Measurements from ENCODE around the gene SMIM22.

Gene SMIM22

DNA sequence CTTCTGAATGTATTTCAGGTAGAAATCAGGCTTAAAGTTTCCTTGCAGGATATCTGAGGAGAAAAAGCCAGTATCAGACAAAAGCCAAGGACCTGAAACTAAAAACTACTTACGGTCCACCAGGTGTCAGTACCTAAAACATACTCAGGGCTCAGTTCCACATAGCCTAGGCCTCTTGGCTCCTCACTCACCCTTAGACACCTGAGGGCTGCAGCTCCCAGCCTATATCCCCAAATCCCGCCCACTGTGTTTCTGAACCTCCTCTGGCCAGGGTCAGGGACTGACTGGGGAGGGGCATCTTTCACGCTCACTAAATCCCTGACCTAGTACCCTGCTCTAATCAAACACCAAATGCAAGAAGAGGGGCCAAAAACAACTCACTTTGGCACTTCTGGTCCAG is 16.1 kb downstream of the SMIM22 start:
- Histone ChIP-seq H3K4me3 (no peak overlapping the region), H3K27ac (no peak overlapping the region), H3K36me3 (peaks cover 99% of the 10 kb centered on the region), H3K9ac (no peak overlapping the region), H3K9me3 (no peaks in the 10 kb centered on the region), H3K27me3 (no peaks in the 10 kb centered on the region), H4K20me1 (peaks cover 25% of the 10 kb centered on the region), H3K4me1 (no peaks in the 10 kb centered on the region), H3K4me2 (no peak overlapping the region)
- TF ChIP-seq Cebpa-rat (IDR thresholded peaks at IDR 0.05) = no peak

GRCh38 chr16:4811773-4812172 is 16.6 kb downstream of the SMIM22 start:
- no peaks in the 10 kb centered on the region for H3K27me3 ChIP-seq
- no peak overlapping the region for H3K9ac ChIP-seq
- no peaks in the 10 kb centered on the region for H3K4me1 ChIP-seq
- TF ChIP-seq Cebpa-rat (IDR thresholded peaks at IDR 0.05) = no peak
- H3K4me2 ChIP-seq = no peak overlapping the region
- H3K4me3 ChIP-seq = no peak overlapping the region
- no peaks in the 10 kb centered on the region for H3K9me3 ChIP-seq
- no peak overlapping the region for H3K27ac ChIP-seq
- H3K36me3 ChIP-seq = peaks cover 99% of the 10 kb centered on the region
- H4K20me1 ChIP-seq = peaks cover 22% of the 10 kb centered on the region

- Histone ChIP-seq H3K4me1 (no peaks in the 10 kb centered on the region), H3K4me3 (no peak overlapping the region), H3K9ac (no peak overlapping the region), H3K4me2 (no peak overlapping the region), H3K9me3 (no peaks in the 10 kb centered on the region), H3K36me3 (peaks cover 99% of the 10 kb centered on the region), H4K20me1 (peaks cover 22% of the 10 kb centered on the region), H3K27ac (no peak overlapping the region), H3K27me3 (no peaks in the 10 kb centered on the region)
- no peak for TF ChIP-seq Cebpa-rat (IDR thresholded peaks at IDR 0.05)
Observed at GRCh38 chr16:4813251-4814003, 18.3 kb downstream of the SMIM22 start.

DNA sequence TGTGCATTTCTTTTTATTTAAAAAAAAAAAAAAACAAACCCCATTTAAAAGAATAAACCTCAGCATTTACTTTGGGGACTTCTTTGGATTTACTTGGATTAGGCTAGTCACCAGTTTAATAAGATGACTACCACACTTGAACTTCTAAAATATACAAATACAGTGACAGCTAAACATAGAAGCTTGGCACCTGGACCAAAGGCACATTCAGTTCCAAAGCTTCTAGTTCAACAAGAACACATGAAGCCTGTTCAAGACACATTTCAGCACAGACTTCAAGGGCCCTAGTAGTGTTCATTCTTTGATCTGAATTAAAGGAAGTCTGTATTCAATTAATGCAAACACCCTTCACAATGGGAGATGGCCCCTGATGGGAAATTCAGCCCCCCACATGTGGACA is 18.9 kb downstream of the SMIM22 start:
- H3K4me2 ChIP-seq = no peak overlapping the region
- H3K27me3 ChIP-seq = no peaks in the 10 kb centered on the region
- TF ChIP-seq Cebpa-rat (IDR thresholded peaks at IDR 0.05) = no peak
- no peak overlapping the region for H3K27ac ChIP-seq
- no peaks in the 10 kb centered on the region for H3K9me3 ChIP-seq
- H3K4me3 ChIP-seq = no peak overlapping the region
- H3K4me1 ChIP-seq = no peaks in the 10 kb centered on the region
- peaks cover 23% of the 10 kb centered on the region for H4K20me1 ChIP-seq
- peaks cover 99% of the 10 kb centered on the region for H3K36me3 ChIP-seq
- H3K9ac ChIP-seq = no peak overlapping the region

GRCh38 chr16:4814542-4815173 is 19.5 kb downstream of the SMIM22 start:
- peaks cover 29% of the 10 kb centered on the region for H4K20me1 ChIP-seq
- no peak overlapping the region for H3K9ac ChIP-seq
- no peak overlapping the region for H3K27ac ChIP-seq
- H3K9me3 ChIP-seq = no peaks in the 10 kb centered on the region
- peaks cover 99% of the 10 kb centered on the region for H3K36me3 ChIP-seq
- no peak for TF ChIP-seq Cebpa-rat (IDR thresholded peaks at IDR 0.05)
- no peaks in the 10 kb centered on the region for H3K27me3 ChIP-seq
- H3K4me3 ChIP-seq = no peak overlapping the region
- no peaks in the 10 kb centered on the region for H3K4me1 ChIP-seq
- no peak overlapping the region for H3K4me2 ChIP-seq

- no peak overlapping the region for H3K4me3 ChIP-seq
- no peak overlapping the region for H3K4me2 ChIP-seq
- TF ChIP-seq Cebpa-rat (IDR thresholded peaks at IDR 0.05) = no peak
- peaks cover 14% of the 10 kb centered on the region for H3K4me1 ChIP-seq
- peaks cover 100% of the 10 kb centered on the region for H3K36me3 ChIP-seq
- H3K9ac ChIP-seq = no peak overlapping the region
- peaks cover 41% of the 10 kb centered on the region for H4K20me1 ChIP-seq
- no peaks in the 10 kb centered on the region for H3K27me3 ChIP-seq
- H3K9me3 ChIP-seq = no peaks in the 10 kb centered on the region
- H3K27ac ChIP-seq = no peak overlapping the region
Observed at GRCh38 chr16:4820652-4821051, 25.5 kb downstream of the SMIM22 start.

GRCh38 chr16:4825196-4825595 is 30.0 kb downstream of the SMIM22 start:
- Histone ChIP-seq H3K4me2 (no peak overlapping the region), H3K9ac (no peak overlapping the region), H3K9me3 (no peaks in the 10 kb centered on the region), H4K20me1 (peaks cover 65% of the 10 kb centered on the region), H3K36me3 (peaks cover 100% of the 10 kb centered on the region), H3K27ac (no peak overlapping the region), H3K4me1 (peaks cover 14% of the 10 kb centered on the region), H3K4me3 (no peak overlapping the region), H3K27me3 (no peaks in the 10 kb centered on the region)
- no peak for TF ChIP-seq Cebpa-rat (IDR thresholded peaks at IDR 0.05)

DNA sequence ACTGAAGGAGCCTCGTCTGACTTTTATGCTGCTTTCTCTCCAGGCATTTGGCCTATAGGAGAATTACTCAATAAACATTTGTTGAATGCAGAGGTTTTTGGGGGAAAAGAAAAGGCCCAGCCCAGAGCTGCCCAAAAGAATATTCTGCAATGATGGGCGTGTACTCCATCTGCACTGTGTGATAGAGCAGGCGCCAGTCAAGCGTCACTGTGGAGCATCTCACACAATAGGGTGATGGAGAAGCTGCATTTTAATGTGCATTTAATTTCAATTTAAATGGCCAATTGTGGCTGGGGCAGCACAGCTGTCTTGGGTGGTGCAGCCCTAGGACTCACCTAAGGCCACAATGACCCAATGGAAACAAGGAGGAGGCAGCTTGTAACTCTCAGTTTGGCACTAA is 31.4 kb downstream of the SMIM22 start:
- no peak for TF ChIP-seq Cebpa-rat (IDR thresholded peaks at IDR 0.05)
- no peak overlapping the region for H3K27ac ChIP-seq
- no peak overlapping the region for H3K4me2 ChIP-seq
- no peaks in the 10 kb centered on the region for H3K27me3 ChIP-seq
- peaks cover 100% of the 10 kb centered on the region for H3K36me3 ChIP-seq
- H3K9me3 ChIP-seq = no peaks in the 10 kb centered on the region
- H4K20me1 ChIP-seq = peaks cover 60% of the 10 kb centered on the region
- H3K4me1 ChIP-seq = peaks cover 7% of the 10 kb centered on the region
- no peak overlapping the region for H3K9ac ChIP-seq
- H3K4me3 ChIP-seq = no peak overlapping the region

DNA sequence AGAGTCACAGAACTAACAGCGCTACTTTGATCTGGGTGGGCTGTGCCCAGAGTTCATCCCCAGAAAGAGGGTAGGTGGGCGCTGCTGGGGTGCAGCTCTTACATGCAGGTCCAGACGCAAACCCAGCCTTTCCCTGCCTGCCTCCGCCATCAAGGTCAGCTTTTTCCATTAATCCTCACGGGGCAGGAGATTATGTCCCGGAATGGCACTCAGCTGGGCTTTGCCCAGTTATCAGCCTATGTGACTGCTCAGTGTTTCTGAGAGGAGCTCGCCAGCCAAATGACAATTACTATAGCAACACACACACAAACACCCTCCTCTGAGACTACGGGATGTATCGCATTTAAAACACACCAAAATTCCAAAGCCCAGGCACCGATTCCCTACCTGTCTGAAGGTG is 31.8 kb downstream of the SMIM22 start:
- no peaks in the 10 kb centered on the region for H3K27me3 ChIP-seq
- no peak for TF ChIP-seq Cebpa-rat (IDR thresholded peaks at IDR 0.05)
- no peak overlapping the region for H3K4me3 ChIP-seq
- H3K4me2 ChIP-seq = no peak overlapping the region
- H3K9me3 ChIP-seq = no peaks in the 10 kb centered on the region
- H3K9ac ChIP-seq = no peak overlapping the region
- H4K20me1 ChIP-seq = peaks cover 60% of the 10 kb centered on the region
- H3K36me3 ChIP-seq = peaks cover 100% of the 10 kb centered on the region
- H3K27ac ChIP-seq = no peak overlapping the region
- H3K4me1 ChIP-seq = peaks cover 2% of the 10 kb centered on the region

DNA sequence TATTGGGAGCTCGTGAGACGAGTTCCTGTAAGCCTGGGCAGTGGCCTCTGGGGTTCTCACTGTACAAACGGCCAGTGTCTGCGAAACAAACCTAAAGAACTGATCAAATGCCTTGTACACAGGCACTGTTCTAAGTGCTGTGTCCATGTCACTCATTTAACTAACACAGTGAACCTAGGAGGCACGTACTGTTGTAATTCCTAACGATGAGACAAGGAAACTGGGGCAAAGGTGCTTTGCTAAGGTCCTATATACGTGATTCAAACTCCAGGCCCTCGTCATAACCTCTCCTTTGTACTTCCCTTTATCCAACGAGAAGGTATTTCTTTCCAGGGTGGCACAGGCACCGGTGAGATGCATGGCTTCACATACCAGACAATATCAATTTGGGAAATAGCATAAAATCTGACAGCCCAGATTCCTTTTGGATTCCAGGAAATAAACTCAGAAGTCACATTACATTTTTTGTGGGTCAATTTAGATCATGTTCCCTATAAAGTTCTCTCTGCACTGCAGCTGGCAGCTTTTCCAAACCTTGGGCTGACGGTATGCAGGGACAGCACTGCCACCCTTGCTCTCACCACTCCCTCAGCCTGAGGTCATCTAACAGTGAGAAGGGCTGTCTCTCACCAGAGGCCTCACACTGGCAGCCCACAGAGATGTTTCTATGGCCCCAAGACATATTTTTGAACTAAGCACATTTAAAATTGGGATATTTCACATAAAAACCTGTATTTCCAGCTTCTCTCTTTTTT is 33.6 kb downstream of the SMIM22 start:
- no peaks in the 10 kb centered on the region for H3K27me3 ChIP-seq
- H3K4me2 ChIP-seq = no peak overlapping the region
- H3K36me3 ChIP-seq = peaks cover 100% of the 10 kb centered on the region
- no peak overlapping the region for H3K9ac ChIP-seq
- peaks cover 74% of the 10 kb centered on the region for H4K20me1 ChIP-seq
- H3K4me3 ChIP-seq = no peak overlapping the region
- no peak overlapping the region for H3K27ac ChIP-seq
- H3K9me3 ChIP-seq = no peaks in the 10 kb centered on the region
- TF ChIP-seq Cebpa-rat (IDR thresholded peaks at IDR 0.05) = no peak
- peaks cover 9% of the 10 kb centered on the region for H3K4me1 ChIP-seq

All from BLaER1 (cell line).